CD4-positive, alpha-beta T cell (primary cell): Measurements from ENCODE around the gene MSMP. TPM values are rescaled to one million over a fixed set of nuclear protein-coding genes. Genes with fewer than 3 reads are reported as not detected.

Experiments used
- ATAC-seq: fragments of 200-7000 bp; cut with Tn5 transposase; one replicate; pipeline ENCODE4 v1.10.0; 2022; ENCODE audit warnings: mild to moderate bottlenecking; ENCODE audit not compliant: poor library complexity
- CTCF ChIA-PET: fragments of 350-600 bp; sonication (Branson Sonifier 250); formaldehyde crosslinking; loops from one replicate; lab custom pipeline; 2021; ENCODE audit warnings: antibody characterized with exemption, inconsistent platforms; lab: Charles Lee
- POLR2A ChIA-PET: fragments of 350-600 bp; sonication (Branson Sonifier 250); formaldehyde crosslinking; loops from one replicate; lab custom pipeline; 2021; ENCODE audit warnings: antibody characterized with exemption, inconsistent platforms; lab: Charles Lee
- DNase-seq, 14 experiments: peaks; one replicate each; pipeline ENCODE4 v3.0.0-alpha.2; 2013 to 2020; ENCODE audit warnings: mixed read lengths in 2 of 14
- H3K27ac ChIP-seq, 2 donors: one replicate each; pipeline versions ENCODE4 v1.5.1 to v1.7.0; 2013; ENCODE audit warnings: low read length in 2 of 2, low read depth in 1 of 2, mild to moderate bottlenecking in 1 of 2
- H3K27me3 ChIP-seq, 2 experiments: 1 replicate in 1 of 2; 2 replicates in 1 of 2; pipeline versions ENCODE4 v1.6.1 to v1.7.0; 2013; ENCODE audit warnings: low read length in 2 of 2, control low read depth in 1 of 2, mild to moderate bottlenecking in 1 of 2, moderate library complexity in 1 of 2; ENCODE audit not compliant: insufficient read depth in 2 of 2, control insufficient read depth in 1 of 2
- H3K36me3 ChIP-seq: one replicate; pipeline ENCODE4 v1.6.1; 2013; ENCODE audit warnings: low read length, control low read depth; ENCODE audit not compliant: insufficient read depth
- H3K4me1 ChIP-seq: one replicate; pipeline ENCODE4 v1.6.1; 2013; ENCODE audit warnings: low read length, control low read depth; ENCODE audit not compliant: insufficient read depth
- H3K4me3 ChIP-seq: one replicate; pipeline ENCODE4 v1.5.1; 2013; ENCODE audit warnings: mild to moderate bottlenecking, low read length, moderate library complexity
- H3K9me3 ChIP-seq, 2 experiments: 1 replicate in 1 of 2; 2 replicates in 1 of 2; pipeline versions ENCODE4 v1.6.1 to v1.7.0; 2013; ENCODE audit warnings: low read length in 2 of 2, mild to moderate bottlenecking in 2 of 2, control low read depth in 1 of 2, moderate library complexity in 1 of 2; ENCODE audit not compliant: control insufficient read depth in 1 of 2, insufficient read depth in 1 of 2
- H3K27ac Mint-ChIP-seq: one replicate; pipeline ENCODE4 v1.8.0; 2020; ENCODE audit warnings: mixed read lengths
- H3K27me3 Mint-ChIP-seq: one replicate; pipeline ENCODE4 v1.8.0; 2021; ENCODE audit warnings: mixed read lengths
- H3K36me3 Mint-ChIP-seq: one replicate; pipeline ENCODE4 v1.8.0; 2021; ENCODE audit warnings: low read depth, mixed read lengths
- H3K4me1 Mint-ChIP-seq: one replicate; pipeline ENCODE4 v1.8.0; 2021; ENCODE audit warnings: low read depth, mixed read lengths
- H3K4me3 Mint-ChIP-seq: one replicate; pipeline ENCODE4 v1.8.0; 2020; ENCODE audit warnings: mild to moderate bottlenecking, mixed read lengths
- H3K9me3 Mint-ChIP-seq: one replicate; pipeline ENCODE4 v1.8.0; 2020; ENCODE audit warnings: mixed read lengths
- intact Hi-C, 2 experiments: fragments of 100-400 bp; cut with DNase I in 1 of 2; cut with micrococcal nuclease in 1 of 2; formaldehyde crosslinking; loops; one replicate each; pipeline versions ENCODE4 v1.15.1 to v1.9.0; 2023 to 2025; cut with DNase I, micrococcal nuclease
- total RNA-seq, 174 experiments: library from RNA in 2 of 174; stranded (reverse) in 2 of 174; gene quantifications; one replicate each; pipeline ENCODE4 v1.2.3 and lab custom pipeline; 2021 to 2026
- TF ChIP-seq, protein P1 (sequence below): fragments of 200-600 bp; IDR thresholded peaks from one replicate; pipeline ENCODE4 v1.8.0; 2022; ENCODE audit warnings: antibody characterized with exemption, mild to moderate bottlenecking

Gene MSMP
- total RNA-seq, 2 experiments from 2014 or later, result not detected

- peak within 1 kb of the TSS; percentile 98 for H3K4me3 ChIP-seq
- TF ChIP-seq, protein P1, sequence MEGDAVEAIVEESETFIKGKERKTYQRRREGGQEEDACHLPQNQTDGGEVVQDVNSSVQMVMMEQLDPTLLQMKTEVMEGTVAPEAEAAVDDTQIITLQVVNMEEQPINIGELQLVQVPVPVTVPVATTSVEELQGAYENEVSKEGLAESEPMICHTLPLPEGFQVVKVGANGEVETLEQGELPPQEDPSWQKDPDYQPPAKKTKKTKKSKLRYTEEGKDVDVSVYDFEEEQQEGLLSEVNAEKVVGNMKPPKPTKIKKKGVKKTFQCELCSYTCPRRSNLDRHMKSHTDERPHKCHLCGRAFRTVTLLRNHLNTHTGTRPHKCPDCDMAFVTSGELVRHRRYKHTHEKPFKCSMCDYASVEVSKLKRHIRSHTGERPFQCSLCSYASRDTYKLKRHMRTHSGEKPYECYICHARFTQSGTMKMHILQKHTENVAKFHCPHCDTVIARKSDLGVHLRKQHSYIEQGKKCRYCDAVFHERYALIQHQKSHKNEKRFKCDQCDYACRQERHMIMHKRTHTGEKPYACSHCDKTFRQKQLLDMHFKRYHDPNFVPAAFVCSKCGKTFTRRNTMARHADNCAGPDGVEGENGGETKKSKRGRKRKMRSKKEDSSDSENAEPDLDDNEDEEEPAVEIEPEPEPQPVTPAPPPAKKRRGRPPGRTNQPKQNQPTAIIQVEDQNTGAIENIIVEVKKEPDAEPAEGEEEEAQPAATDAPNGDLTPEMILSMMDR, result no peak
- peak within 1 kb of the TSS; percentile 65 to 85 for H3K27ac ChIP-seq
- ChIA-PET CTCF (interaction anchor here (0.6 to 3.5 kb wide), 21 partner anchors 8 to 669 kb away, joined by 3 to 32 read pairs (median 6); partner anchors contain the start of genes CCDC107, CREB3, FANCG and RMRP), POLR2A (interaction anchor here (0.6 to 4.2 kb wide), 17 partner anchors 8 to 1718 kb away, joined by 3 to 73 read pairs (median 8); partner anchors contain the start of genes ARHGEF39, CCDC107, CREB3 and RMRP)
- no peaks in the 10 kb centered on the region for H3K9me3 Mint-ChIP-seq
- H3K4me3 Mint-ChIP-seq, result peak within 1 kb of the TSS; percentile 99
- H3K4me1 Mint-ChIP-seq, result peaks cover 51% of the 10 kb centered on the region
- peaks cover 46% of the 10 kb centered on the region for H3K36me3 ChIP-seq
- no peaks in the 10 kb centered on the region for H3K27me3 ChIP-seq
- H3K9me3 ChIP-seq, result no peaks in the 10 kb centered on the region
- peak within 1 kb of the TSS; percentile 88 for H3K27ac Mint-ChIP-seq
- H3K36me3 Mint-ChIP-seq, result peaks cover 59% of the 10 kb centered on the region
- intact Hi-C loops, result loop anchor here (1.0 to 10.0 kb wide), 6 partner anchors 13 to 1224 kb away; partner anchors contain the start of genes CREB3 (in 2 of the 2), TLN1 (in 2 of the 2), ENHO (in 1 of the 2) and SPAG8 (in 1 of the 2)
- no peaks in the 10 kb centered on the region for H3K27me3 Mint-ChIP-seq
- ATAC-seq (peak; percentile 59), DNase-seq (peak; percentile 25 to 77 (median 58))
- peaks cover 48% of the 10 kb centered on the region for H3K4me1 ChIP-seq
Measured at GRCh38 chr9:35748858-35749514, 5.1 kb downstream of the MSMP start, which contains the start of the genes GBA2 and RGP1. Gene GBA2 (minus strand): TSS chr9:35749228. CDS start chr9:35748704, 524 bp downstream. Gene RGP1 (plus strand): TSS chr9:35749287. CDS start chr9:35749756, 469 bp downstream.

DNA sequence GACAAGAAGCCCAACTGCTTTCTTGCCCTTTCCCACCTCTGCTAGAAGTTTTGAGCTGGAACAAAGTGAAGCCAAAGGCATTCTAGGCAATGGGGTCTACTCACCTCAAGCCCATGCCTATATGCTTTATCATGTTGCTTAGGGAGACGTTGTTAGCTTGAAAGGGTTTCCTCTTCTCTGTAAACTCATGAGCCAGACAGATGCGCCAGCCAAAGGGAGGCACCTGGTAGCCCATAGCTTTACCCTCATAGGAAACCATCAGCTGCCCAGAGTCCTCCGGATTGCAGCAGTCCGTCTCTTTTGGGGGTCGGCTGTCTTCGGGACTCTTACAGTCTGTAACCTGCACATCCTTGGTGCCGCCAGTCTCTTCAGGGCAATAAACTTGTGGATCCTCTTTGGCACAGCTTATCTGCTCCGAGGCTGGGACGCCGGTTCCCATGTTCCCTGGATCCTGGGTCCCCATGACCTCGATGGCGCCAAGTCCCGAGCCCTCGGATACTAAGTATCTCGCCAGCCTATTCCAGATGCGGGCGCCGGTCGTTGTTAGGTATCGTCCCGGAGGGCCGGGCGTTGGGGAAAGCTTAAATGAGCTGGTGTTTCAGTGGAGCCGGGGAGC is 5.7 kb downstream of the MSMP start:
- H3K36me3 ChIP-seq, result peaks cover 46% of the 10 kb centered on the region
- Mint-ChIP-seq H3K27me3 (no peaks in the 10 kb centered on the region), H3K4me1 (peaks cover 54% of the 10 kb centered on the region), H3K27ac (peak overlapping the region; percentile 40), H3K36me3 (peaks cover 59% of the 10 kb centered on the region), H3K9me3 (no peaks in the 10 kb centered on the region), H3K4me3 (peak overlapping the region; percentile 90)
- no peaks in the 10 kb centered on the region for H3K9me3 ChIP-seq
- CTCF ChIA-PET, result interaction anchor here (1.2 to 3.5 kb wide), 14 partner anchors 9 to 145 kb away, joined by 3 to 32 read pairs (median 6); partner anchors contain the start of genes CCDC107, CREB3, RMRP and TLN1
- POLR2A ChIA-PET, result interaction anchor here (0.7 to 4.2 kb wide), 16 partner anchors 9 to 145 kb away, joined by 3 to 73 read pairs (median 8); partner anchors contain the start of genes CCDC107, CREB3, RMRP and SPAG8
- peaks cover 48% of the 10 kb centered on the region for H3K4me1 ChIP-seq
- H3K4me3 ChIP-seq, result peak overlapping the region; percentile 98
- TF ChIP-seq, protein P1, result no peak
- no peaks in the 10 kb centered on the region for H3K27me3 ChIP-seq
- DNase-seq (peak in 4 of 14 experiments; percentile 6 to 36 (median 30)), ATAC-seq (peak; percentile 18)
- intact Hi-C loops, result loop anchor here (2.0 to 10.0 kb wide), 4 partner anchors 16 to 1224 kb away; partner anchors contain the start of genes CREB3 (in 1 of the 2), ENHO (in 1 of the 2), SPAG8 (in 1 of the 2) and TLN1 (in 1 of the 2)
- peak overlapping the region; percentile 60 to 65 for H3K27ac ChIP-seq

- Histone ChIP-seq H3K9me3 (no peaks in the 10 kb centered on the region), H3K4me1 (peaks cover 54% of the 10 kb centered on the region)
Measured at GRCh38 chr9:35746583-35746982, 7.5 kb downstream of the MSMP start.

More at GRCh38 chr9:35746583-35746982, 7.5 kb downstream of the MSMP start:
- Histone ChIP-seq H3K27ac (no peak overlapping the region), H3K36me3 (peaks cover 44% of the 10 kb centered on the region), H3K4me3 (no peak overlapping the region), H3K27me3 (no peaks in the 10 kb centered on the region)
- Mint-ChIP-seq H3K27ac (no peak overlapping the region), H3K4me1 (peaks cover 62% of the 10 kb centered on the region), H3K9me3 (no peaks in the 10 kb centered on the region), H3K4me3 (peak overlapping the region; percentile 90), H3K27me3 (no peaks in the 10 kb centered on the region), H3K36me3 (peaks cover 59% of the 10 kb centered on the region)
- intact Hi-C loops, result loop anchor here (5.0 to 10.0 kb wide), 3 partner anchors 66 to 1222 kb away; partner anchors contain the start of genes ENHO (in 1 of the 2) and SPAG8 (in 1 of the 2)
- ChIA-PET CTCF (interaction anchor here (0.8 to 3.0 kb wide), 4 partner anchors 10 to 79 kb away, joined by 3 to 13 read pairs (median 8); partner anchors contain the start of genes CREB3 and TLN1), POLR2A (interaction anchor here (0.9 to 4.2 kb wide), 4 partner anchors 11 to 143 kb away, joined by 3 to 73 read pairs (median 11); partner anchors contain the start of genes CCDC107, CREB3, RMRP and TLN1)
- TF ChIP-seq, protein P1, result no peak
- DNase-seq (no peak), ATAC-seq (no peak)
